Omental fat pad (tissue), 4 donors: ENCODE data around the gene HYAL1. TPM values are rescaled to one million over a fixed set of nuclear protein-coding genes. Genes with fewer than 3 reads are reported as not detected.
"Not testable (repeated sequence)": the region's sequence is repeated elsewhere in the genome, so short reads cannot be mapped to it uniquely, and the experiment has no call there.

Source experiments
- ATAC-seq: fragments of 150-250 bp; one replicate; pipeline ENCODE4 v1.9.1; 2016; ENCODE audit warnings: mild to moderate bottlenecking, moderate library complexity; ENCODE audit not compliant: low FRiP score
- DNase-seq: peaks from one replicate; pipeline ENCODE4 v3.0.0-alpha.2; 2019; ENCODE audit warnings: low spot score
- CTCF ChIP-seq, 3 donors: fragments of 450-650 bp; IDR thresholded peaks; one replicate each; pipeline ENCODE4 v1.5.1; 2016 to 2017; ENCODE audit warnings: antibody characterized with exemption in 3 of 3, mild to moderate bottlenecking in 3 of 3, moderate library complexity in 2 of 3
- total RNA-seq, 4 donors: library from RNA; depleted of rRNA; stranded (reverse); fragments of >200 nt; gene quantifications; one replicate each; pipeline ENCODE4 v1.1.0, GENCODE V29; 2016

The HYAL1 gene
- total RNA-seq, 4 donors from 2014 or later, result 6.8 to 32.3 (median 14.6) TPM

GRCh38 chr3:50286322-50287227 is 16.8 kb downstream of the HYAL1 start:
- ATAC-seq, result no peak
- no peak for DNase-seq
- TF ChIP-seq CTCF (IDR thresholded peaks at IDR 0.05), result no peak

- not testable (repeated sequence) for DNase-seq, ATAC-seq
Measured at GRCh38 chr3:50284121-50284520, 19.3 kb downstream of the HYAL1 start.

GRCh38 chr3:50279255-50280016 is 23.9 kb downstream of the HYAL1 start:
- ATAC-seq (no peak), DNase-seq (no peak)
- TF ChIP-seq CTCF (IDR thresholded peaks at IDR 0.05), result no peak

GRCh38 chr3:50278880-50279224 is 24.5 kb downstream of the HYAL1 start, which contains the start of gene LSMEM2:
LSMEM2 (plus strand) TSS chr3:50279087; CDS start chr3:50279114, 27 bp downstream.
- TF ChIP-seq CTCF (IDR thresholded peaks at IDR 0.05), result no peak
- no peak for ATAC-seq
- no peak for DNase-seq

GRCh38 chr3:50278123-50278879 is 25.1 kb downstream of the HYAL1 start:
- DNase-seq (no peak), ATAC-seq (peak; percentile 2)
- TF ChIP-seq CTCF (IDR thresholded peaks at IDR 0.05), result no peak

- TF ChIP-seq CTCF (IDR thresholded peaks at IDR 0.05), result no peak
- no peak for ATAC-seq
- DNase-seq, result no peak
Measured at GRCh38 chr3:50276762-50277101, 26.6 kb downstream of the HYAL1 start.
